HepG2 (cell line): Measurements from ENCODE around the gene APRT. TPM values are rescaled to one million over a fixed set of nuclear protein-coding genes. Genes with fewer than 3 reads are reported as not detected.

ENCODE experiments used
- CCDC6 ChIP-seq: sonication (generic); formaldehyde crosslinking; IDR thresholded peaks from 2 replicates; pipeline ENCODE4 v1.8.1; 2022; ENCODE audit warnings: mild to moderate bottlenecking, missing genetic modification reagents, moderate library complexity
- ELK4 ChIP-seq: sonication (generic); formaldehyde crosslinking; IDR thresholded peaks from 2 replicates; pipeline ENCODE4 v1.9.0; 2021; ENCODE audit warnings: missing genetic modification reagents, borderline replicate concordance
- GLI4 ChIP-seq: sonication (generic); formaldehyde crosslinking; IDR thresholded peaks from 2 replicates; pipeline ENCODE4 v1.5.1; 2020; ENCODE audit warnings: missing genetic modification reagents, mild to moderate bottlenecking, moderate library complexity, borderline replicate concordance
- MEF2D ChIP-seq: sonication (generic); formaldehyde crosslinking; IDR thresholded peaks from 2 replicates; pipeline ENCODE4 v1.5.1; 2020; ENCODE audit warnings: mild to moderate bottlenecking, missing genetic modification reagents
- PHF5A ChIP-seq: IDR thresholded peaks from one replicate; pipeline ENCODE4 v1.6.1; 2018; ENCODE audit warnings: low read depth, missing genetic modification reagents; ENCODE audit not compliant: unreplicated experiment
- PRPF4 ChIP-seq: fragments of 200-400 bp; formaldehyde crosslinking; IDR thresholded peaks from 2 replicates; pipeline ENCODE4 v1.6.1; 2016; ENCODE audit warnings: low read length, low read depth; ENCODE audit not compliant: poor library complexity, severe bottlenecking
- SKI ChIP-seq: fragments of 450-650 bp; IDR thresholded peaks from one replicate; pipeline ENCODE4 v1.6.1; 2018; ENCODE audit warnings: mild to moderate bottlenecking; ENCODE audit not compliant: partially characterized antibody
- SUZ12 ChIP-seq: fragments of 150-350 bp; IDR thresholded peaks from 2 replicates; pipeline ENCODE4 v1.6.1; 2014; ENCODE audit warnings: low read depth, low read length
- ZNF619 ChIP-seq: sonication (generic); formaldehyde crosslinking; IDR thresholded peaks from 2 replicates; pipeline ENCODE4 v1.4.0; 2020; ENCODE audit warnings: mild to moderate bottlenecking, missing genetic modification reagents
- polyA plus RNA-seq, 8 experiments: library from polyadenylated mRNA; depleted of rRNA in 3 of 8; stranded (reverse) in 7 of 8; unstranded in 1 of 8; fragments of >200 nt; fragmentation: Illumina TruSeq in 4 of 8; extraction: Trizol in 4 of 8; gene quantifications; 2 replicates each; pipeline versions ENCODE4 v1.2.1 to v1.2.3, GENCODE V29; 2011 to 2016; ENCODE audit warnings: low read depth in 4 of 8, missing spikeins in 1 of 8, mixed read lengths in 1 of 8; ENCODE audit not compliant: insufficient read depth in 1 of 8
- total RNA-seq, 5 experiments: library from RNA; depleted of rRNA; stranded (reverse); fragments of >200 nt; fragmentation: Illumina TruSeq; extraction: Trizol; gene quantifications; 2 replicates each; pipeline ENCODE4 v1.2.3, GENCODE V29; 2016; ENCODE audit warnings: low read depth in 1 of 5
- TF ChIP-seq, protein P1 (sequence below): sonication (generic); formaldehyde crosslinking; IDR thresholded peaks from 2 replicates; pipeline ENCODE4 v1.5.1; 2020; ENCODE audit warnings: mild to moderate bottlenecking, missing genetic modification reagents, borderline replicate concordance
- TF ChIP-seq, protein P2 (sequence below): IDR thresholded peaks from 2 replicates; pipeline ENCODE4 v1.6.1; 2012; ENCODE audit warnings: low read depth, low read length, improper control_type of control experiment

The APRT gene
- total and polyA plus RNA-seq, 2 of the 13 experiments (the other 11 are each of a cell fraction or from before 2014, with no cell fraction given): 155 to 242 TPM

- TF ChIP-seq, protein P1, sequence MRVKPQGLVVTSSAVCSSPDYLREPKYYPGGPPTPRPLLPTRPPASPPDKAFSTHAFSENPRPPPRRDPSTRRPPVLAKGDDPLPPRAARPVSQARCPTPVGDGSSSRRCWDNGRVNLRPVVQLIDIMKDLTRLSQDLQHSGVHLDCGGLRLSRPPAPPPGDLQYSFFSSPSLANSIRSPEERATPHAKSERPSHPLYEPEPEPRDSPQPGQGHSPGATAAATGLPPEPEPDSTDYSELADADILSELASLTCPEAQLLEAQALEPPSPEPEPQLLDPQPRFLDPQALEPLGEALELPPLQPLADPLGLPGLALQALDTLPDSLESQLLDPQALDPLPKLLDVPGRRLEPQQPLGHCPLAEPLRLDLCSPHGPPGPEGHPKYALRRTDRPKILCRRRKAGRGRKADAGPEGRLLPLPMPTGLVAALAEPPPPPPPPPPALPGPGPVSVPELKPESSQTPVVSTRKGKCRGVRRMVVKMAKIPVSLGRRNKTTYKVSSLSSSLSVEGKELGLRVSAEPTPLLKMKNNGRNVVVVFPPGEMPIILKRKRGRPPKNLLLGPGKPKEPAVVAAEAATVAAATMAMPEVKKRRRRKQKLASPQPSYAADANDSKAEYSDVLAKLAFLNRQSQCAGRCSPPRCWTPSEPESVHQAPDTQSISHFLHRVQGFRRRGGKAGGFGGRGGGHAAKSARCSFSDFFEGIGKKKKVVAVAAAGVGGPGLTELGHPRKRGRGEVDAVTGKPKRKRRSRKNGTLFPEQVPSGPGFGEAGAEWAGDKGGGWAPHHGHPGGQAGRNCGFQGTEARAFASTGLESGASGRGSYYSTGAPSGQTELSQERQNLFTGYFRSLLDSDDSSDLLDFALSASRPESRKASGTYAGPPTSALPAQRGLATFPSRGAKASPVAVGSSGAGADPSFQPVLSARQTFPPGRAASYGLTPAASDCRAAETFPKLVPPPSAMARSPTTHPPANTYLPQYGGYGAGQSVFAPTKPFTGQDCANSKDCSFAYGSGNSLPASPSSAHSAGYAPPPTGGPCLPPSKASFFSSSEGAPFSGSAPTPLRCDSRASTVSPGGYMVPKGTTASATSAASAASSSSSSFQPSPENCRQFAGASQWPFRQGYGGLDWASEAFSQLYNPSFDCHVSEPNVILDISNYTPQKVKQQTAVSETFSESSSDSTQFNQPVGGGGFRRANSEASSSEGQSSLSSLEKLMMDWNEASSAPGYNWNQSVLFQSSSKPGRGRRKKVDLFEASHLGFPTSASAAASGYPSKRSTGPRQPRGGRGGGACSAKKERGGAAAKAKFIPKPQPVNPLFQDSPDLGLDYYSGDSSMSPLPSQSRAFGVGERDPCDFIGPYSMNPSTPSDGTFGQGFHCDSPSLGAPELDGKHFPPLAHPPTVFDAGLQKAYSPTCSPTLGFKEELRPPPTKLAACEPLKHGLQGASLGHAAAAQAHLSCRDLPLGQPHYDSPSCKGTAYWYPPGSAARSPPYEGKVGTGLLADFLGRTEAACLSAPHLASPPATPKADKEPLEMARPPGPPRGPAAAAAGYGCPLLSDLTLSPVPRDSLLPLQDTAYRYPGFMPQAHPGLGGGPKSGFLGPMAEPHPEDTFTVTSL (CRISPR knock-in tag): no peak; the same call in 1 of the 2 replicates
- TF ChIP-seq ZNF619 (CRISPR knock-in tag) (peak; percentile 66; the same call in 1 of the 2 replicates), GLI4 (CRISPR knock-in tag) (peak; percentile 86; the same call in 1 of the 2 replicates), ELK4 (CRISPR knock-in tag) (no peak), SUZ12 (no peak), PHF5A (CRISPR knock-in tag) (peak; percentile 56), SKI (peak; percentile 33), MEF2D (CRISPR knock-in tag) (no peak), PRPF4 (no peak), CCDC6 (0 out of 2 replicates have a peak, but pooled peaks have one; percentile 30)
- TF ChIP-seq, protein P2, sequence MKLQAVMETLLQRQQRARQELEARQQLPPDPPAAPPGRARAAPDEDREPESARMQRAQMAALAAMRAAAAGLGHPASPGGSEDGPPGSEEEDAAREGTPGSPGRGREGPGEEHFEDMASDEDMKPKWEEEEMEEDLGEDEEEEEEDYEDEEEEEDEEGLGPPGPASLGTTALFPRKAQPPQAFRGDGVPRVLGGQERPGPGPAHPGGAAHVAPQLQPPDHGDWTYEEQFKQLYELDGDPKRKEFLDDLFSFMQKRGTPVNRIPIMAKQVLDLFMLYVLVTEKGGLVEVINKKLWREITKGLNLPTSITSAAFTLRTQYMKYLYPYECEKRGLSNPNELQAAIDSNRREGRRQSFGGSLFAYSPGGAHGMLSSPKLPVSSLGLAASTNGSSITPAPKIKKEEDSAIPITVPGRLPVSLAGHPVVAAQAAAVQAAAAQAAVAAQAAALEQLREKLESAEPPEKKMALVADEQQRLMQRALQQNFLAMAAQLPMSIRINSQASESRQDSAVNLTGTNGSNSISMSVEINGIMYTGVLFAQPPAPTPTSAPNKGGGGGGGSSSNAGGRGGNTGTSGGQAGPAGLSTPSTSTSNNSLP: no peak
Measured at GRCh38 chr16:88785106-88785924, 26.4 kb downstream of the APRT start, which contains the start of gene PIEZO1 (continued).
